ENCODE data around the gene TENM3. TPM values are rescaled to one million over a fixed set of nuclear protein-coding genes. Genes with fewer than 3 reads are reported as not detected.

The TENM3 gene
- total RNA-seq, 1 experiment from 2014 or later = 34.1 TPM

GRCh38 chr4:182695009-182695408 lies 451.8 kb downstream of the TENM3 start:
- H3K27me3 Mint-ChIP-seq (ENCODE audit: insufficient read depth, unreplicated experiment) = no peaks in the 10 kb centered on the region
- BruUV-seq (replicated peaks) = no TSS peak
- H3K27ac Mint-ChIP-seq (ENCODE audit: low read depth, unreplicated experiment) = no peak overlapping the region
- intact Hi-C loops (cut with micrococcal nuclease) = no loop called here
- no peak for DNase-seq (ENCODE audit: unreplicated experiment)
- no peaks in the 10 kb centered on the region for H3K4me1 Mint-ChIP-seq (ENCODE audit: insufficient read depth, unreplicated experiment)
- ChIA-PET CTCF (no interaction called here), POLR2A (no interaction called here)
- no peaks in the 10 kb centered on the region for H3K9me3 Mint-ChIP-seq (ENCODE audit: unreplicated experiment)
- H3K4me3 Mint-ChIP-seq (ENCODE audit: unreplicated experiment) = no peak overlapping the region
- peaks cover 4% of the 10 kb centered on the region for H3K36me3 Mint-ChIP-seq (ENCODE audit: insufficient read depth, unreplicated experiment)
- no peak for TF ChIP-seq CTCF (IDR thresholded peaks at IDR 0.05; ENCODE audit: unreplicated experiment)

- ChIA-PET CTCF (interaction anchor here (0.7 kb wide), 1 partner anchor 212 kb away, joined by 3 read pairs; no protein-coding TSS in a partner anchor), POLR2A (no interaction called here)
- Mint-ChIP-seq H3K9me3 (ENCODE audit: unreplicated experiment) (no peaks in the 10 kb centered on the region), H3K4me1 (ENCODE audit: insufficient read depth, unreplicated experiment) (no peaks in the 10 kb centered on the region), H3K27me3 (ENCODE audit: insufficient read depth, unreplicated experiment) (no peaks in the 10 kb centered on the region), H3K27ac (ENCODE audit: low read depth, unreplicated experiment) (no peak overlapping the region), H3K4me3 (ENCODE audit: unreplicated experiment) (no peak overlapping the region), H3K36me3 (ENCODE audit: insufficient read depth, unreplicated experiment) (peaks cover 4% of the 10 kb centered on the region)
- DNase-seq (ENCODE audit: unreplicated experiment) = no peak
- TF ChIP-seq CTCF (IDR thresholded peaks at IDR 0.05; ENCODE audit: unreplicated experiment) = no peak
- intact Hi-C loops (cut with micrococcal nuclease) = no loop called here
- no TSS peak for BruUV-seq (replicated peaks)
Measured at GRCh38 chr4:182695842-182696241, 452.6 kb downstream of the TENM3 start.

GRCh38 chr4:182697094-182697493 lies 453.9 kb downstream of the TENM3 start:
- Mint-ChIP-seq H3K27me3 (ENCODE audit: insufficient read depth, unreplicated experiment) (no peaks in the 10 kb centered on the region), H3K36me3 (ENCODE audit: insufficient read depth, unreplicated experiment) (peaks cover 4% of the 10 kb centered on the region), H3K9me3 (ENCODE audit: unreplicated experiment) (no peaks in the 10 kb centered on the region), H3K4me3 (ENCODE audit: unreplicated experiment) (no peak overlapping the region), H3K27ac (ENCODE audit: low read depth, unreplicated experiment) (no peak overlapping the region), H3K4me1 (ENCODE audit: insufficient read depth, unreplicated experiment) (no peaks in the 10 kb centered on the region)
- ChIA-PET CTCF (no interaction called here), POLR2A (no interaction called here)
- TF ChIP-seq CTCF (IDR thresholded peaks at IDR 0.05; ENCODE audit: unreplicated experiment) = no peak
- intact Hi-C loops (cut with micrococcal nuclease) = no loop called here
- no TSS peak for BruUV-seq (replicated peaks)
- no peak for DNase-seq (ENCODE audit: unreplicated experiment)

- ChIA-PET POLR2A (no interaction called here), CTCF (no interaction called here)
- no peaks in the 10 kb centered on the region for H3K4me1 Mint-ChIP-seq (ENCODE audit: insufficient read depth, unreplicated experiment)
- BruUV-seq (replicated peaks) = no TSS peak
- H3K27me3 Mint-ChIP-seq (ENCODE audit: insufficient read depth, unreplicated experiment) = no peaks in the 10 kb centered on the region
- intact Hi-C loops (cut with micrococcal nuclease) = no loop called here
- H3K27ac Mint-ChIP-seq (ENCODE audit: low read depth, unreplicated experiment) = no peak overlapping the region
- DNase-seq (ENCODE audit: unreplicated experiment) = no peak
- H3K9me3 Mint-ChIP-seq (ENCODE audit: unreplicated experiment) = no peaks in the 10 kb centered on the region
- TF ChIP-seq CTCF (IDR thresholded peaks at IDR 0.05; ENCODE audit: unreplicated experiment) = no peak
- no peak overlapping the region for H3K4me3 Mint-ChIP-seq (ENCODE audit: unreplicated experiment)
- peaks cover 4% of the 10 kb centered on the region for H3K36me3 Mint-ChIP-seq (ENCODE audit: insufficient read depth, unreplicated experiment)
Measured at GRCh38 chr4:182698212-182698611, 455.0 kb downstream of the TENM3 start.
